ENCODE data around the gene PIMREG.

PIMREG gene, protein sequence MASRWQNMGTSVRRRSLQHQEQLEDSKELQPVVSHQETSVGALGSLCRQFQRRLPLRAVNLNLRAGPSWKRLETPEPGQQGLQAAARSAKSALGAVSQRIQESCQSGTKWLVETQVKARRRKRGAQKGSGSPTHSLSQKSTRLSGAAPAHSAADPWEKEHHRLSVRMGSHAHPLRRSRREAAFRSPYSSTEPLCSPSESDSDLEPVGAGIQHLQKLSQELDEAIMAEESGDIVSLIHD

DNA sequence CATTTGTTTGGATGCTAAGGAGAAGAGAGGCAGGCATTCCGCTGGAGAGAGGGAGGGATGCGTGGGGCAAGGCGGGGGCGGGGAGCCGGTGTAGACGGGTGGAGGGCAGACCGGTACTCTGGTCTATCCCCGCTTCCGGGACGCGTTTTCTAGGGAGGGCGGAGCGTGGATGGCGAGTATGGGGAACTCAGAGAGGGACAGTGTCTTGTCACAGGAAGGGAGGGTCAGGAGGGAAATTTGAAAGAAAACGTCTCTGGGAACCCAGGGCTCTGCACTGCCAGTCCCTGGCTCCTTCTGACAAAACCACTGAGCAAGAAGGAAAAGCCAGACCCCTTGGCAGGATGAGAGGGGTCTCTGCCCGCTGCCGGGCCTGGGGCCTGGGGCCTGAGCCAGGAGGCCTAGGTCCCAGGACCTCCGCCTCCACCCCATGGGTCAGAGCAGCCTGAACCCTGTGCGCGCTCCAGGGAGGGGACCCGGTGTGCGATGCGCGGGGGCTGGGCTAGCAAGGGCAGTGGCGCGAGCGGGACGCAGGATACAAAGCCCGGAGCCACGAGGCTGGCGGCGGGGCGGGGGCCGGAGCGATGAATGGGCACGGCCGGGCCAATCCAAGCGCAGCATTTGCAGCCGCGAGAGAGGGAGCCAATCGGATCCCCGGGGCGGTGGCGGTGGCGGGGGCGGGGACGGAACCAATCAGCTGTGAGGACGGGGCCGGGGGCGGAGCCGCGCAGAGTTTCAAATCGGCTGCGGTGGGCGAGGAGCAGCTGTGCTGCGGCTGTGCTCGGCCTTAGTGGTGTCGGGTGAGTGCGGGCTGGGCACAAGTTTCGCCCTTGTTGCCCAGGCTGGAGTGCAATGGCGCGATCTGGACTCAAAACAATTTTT is at the start of gene PIMREG:
PIMREG (plus strand) TSS at position 764 of the 879 bp plus-strand sequence. CDS start 656 bp downstream, outside the sequence.
- DNase-seq = peak; percentile 89

DNA sequence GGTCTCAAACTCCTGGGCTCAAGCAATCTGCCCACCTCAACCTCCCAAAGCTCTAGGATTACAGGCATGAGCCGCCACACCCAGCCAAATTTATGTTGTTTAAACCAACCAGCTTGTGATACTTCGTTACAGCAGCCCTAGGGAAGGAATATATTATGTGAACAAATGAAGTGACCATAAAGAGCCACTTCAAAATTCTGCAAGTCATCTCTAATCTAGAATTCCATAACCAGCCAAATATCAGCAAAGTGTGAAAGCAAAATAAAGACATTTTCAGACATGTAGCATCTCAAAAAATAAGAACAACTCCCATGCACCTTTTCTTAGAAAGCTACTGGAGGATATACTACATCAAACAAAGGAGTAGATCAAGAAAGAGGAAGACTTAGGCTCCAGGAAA is 45.3 kb upstream of the PIMREG start:
- no peak for DNase-seq

DNA sequence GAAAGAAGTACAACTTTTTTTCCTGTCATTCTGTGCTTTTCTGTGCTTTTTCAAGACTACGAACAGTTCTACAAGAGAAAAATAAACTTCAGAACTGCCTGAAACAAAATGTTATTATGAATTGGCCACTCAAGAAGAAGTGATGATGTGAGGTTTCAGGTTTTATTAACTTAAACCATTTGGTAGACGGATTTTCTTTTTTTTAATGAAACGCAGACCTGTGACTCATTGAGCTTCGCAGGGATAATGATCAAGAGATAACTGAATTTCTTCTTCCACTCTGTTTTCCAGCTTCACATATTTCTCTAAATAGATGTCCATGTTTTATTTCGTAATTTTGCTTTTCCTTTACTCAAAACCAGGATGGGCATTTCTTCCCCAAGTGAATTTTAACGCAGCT is 42.0 kb upstream of the PIMREG start:
- no peak for DNase-seq

DNA sequence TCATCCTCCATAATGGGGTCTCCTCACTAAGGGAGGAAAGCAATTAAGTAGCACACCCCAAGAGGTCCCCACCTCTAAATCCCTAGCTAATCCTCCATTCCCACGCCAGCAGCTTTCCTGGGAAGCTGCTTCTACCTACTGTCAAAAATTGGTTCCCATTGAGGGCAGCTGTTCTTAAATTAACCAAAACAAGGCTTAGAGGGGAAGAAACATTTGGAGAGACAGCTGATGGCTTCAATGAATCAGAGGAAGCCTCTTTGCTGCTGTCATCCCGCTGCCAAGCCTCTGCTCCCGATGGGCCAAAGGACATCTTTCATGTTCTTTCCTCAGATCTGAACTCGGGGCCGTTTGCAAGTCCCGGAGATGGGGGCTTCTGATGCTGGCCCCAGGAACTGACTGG is 36.0 kb upstream of the PIMREG start:
- no peak for DNase-seq

DNA sequence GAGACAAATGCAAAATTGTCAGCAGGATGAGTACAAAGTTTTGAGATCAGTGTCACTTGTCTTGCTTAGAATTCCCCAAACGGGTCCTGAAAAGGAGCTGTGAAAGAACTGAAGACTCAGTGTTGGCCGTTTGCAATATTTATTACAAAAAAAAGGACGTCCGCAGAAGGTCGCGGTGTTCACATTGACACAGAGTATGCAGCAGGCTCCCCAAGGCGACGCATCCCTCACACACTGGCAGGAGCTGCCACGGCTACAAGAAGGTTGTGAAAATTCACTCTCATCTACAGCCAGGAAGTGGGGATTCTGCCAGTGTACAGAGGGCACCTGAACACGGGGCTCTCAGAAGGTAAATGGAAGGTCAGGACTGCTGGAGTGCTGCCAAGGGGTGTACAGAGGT is 35.5 kb upstream of the PIMREG start:
- DNase-seq = no peak

DNA sequence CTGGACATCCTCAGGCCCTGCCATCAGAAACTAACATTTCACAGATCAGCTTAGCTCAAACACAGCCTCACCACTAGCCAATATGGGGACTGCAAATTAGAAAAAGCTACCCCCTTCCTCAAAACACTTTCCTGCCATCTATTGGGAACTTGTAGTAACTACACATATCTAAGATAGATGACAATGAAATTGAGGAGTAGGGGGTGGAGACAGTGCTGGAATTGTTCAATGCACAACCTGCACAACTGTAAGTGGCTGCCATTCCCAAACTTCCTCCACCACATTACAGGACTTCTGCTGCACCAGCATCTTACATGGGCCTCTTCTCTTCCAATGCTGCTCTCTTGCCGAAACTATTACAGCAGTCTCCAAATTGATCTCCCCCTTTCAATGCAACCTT is 31.2 kb upstream of the PIMREG start:
- no peak for DNase-seq

DNA sequence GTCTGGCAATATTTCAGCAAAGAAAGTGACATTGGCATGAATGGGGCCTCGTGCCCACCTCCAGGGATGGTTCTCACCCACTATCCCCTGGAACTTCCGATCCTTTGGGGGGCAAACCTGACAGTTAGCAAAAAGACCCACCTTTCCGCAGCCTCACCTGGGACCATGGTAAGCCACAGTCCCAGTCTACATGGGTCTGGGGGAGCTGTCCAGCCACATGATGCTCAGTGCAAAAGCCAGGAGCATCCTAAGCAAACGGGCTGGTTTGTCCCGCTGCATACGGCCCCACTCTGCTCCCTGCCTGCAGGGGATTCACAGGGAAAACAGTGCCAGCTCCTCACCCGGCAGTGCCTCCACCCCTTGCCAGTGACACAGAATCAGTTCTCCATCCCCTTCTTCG is 28.6 kb upstream of the PIMREG start:
- no peak for DNase-seq

DNA sequence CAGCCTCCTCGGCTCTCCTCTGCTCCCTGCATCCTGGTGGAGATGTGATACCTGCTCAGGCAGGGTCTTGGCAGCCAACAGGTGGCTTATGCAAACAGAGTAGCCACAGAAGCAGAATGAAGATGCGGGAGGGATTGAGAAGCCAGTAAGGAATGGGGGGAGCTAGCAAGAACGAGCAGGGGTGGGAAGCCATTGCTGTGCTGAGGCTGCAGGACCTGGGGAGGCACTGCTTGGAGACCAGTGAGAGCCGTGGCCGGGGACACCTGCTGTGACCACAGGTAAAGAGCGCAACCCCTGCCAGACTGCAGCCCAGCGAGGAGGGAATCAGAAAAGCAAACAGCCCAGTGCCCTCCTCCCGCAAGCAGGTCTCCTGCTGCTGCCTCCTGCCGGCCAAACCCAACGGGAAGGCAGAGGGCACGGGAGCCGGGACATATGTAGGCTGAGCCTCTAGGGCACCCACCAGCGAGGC is 24.0 kb upstream of the PIMREG start:
- DNase-seq = no peak

DNA sequence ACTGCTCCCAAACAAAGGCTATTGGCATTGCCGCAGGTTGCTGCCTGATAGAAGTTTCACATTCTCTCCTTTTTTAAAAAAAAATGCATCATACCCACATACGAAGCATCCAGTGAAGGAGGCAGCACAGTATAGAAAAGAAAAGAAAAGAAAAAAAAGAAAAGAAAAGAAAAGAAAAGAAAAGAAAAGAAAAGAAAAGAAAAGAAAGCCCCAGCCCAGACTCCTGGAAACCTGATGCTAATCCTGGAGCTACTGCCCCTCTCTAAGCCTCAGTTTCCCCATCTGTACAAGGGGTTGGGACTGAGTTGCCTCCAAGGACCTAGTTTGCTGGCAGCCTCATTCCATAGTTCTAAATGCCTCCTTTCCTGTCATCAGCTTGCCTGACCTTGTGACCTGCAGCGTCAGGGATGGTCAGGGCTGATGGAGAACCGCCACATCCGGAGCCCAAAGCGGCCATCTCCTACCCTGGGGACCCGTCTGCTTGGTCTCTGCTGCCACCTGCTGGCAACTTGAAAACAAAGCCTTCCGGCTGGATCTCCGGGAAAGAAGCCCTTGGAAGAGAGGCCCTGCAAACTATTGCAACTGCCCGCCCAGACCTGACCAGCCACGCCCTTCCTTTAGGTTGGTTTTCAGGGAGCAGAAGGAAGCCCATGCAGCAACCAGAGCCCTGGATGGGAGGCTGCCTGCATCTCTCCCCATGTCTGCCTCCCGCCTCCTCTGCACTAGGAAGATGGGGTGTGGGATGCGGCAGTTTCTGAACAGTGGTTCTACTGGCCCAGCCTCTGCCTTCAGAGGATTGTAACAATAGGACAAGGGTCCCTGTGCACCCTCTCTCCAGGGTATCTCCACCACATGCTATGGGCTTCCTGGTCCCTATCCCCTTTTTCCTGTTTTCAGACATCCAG is 22.3 kb upstream of the PIMREG start:
- peak; percentile 73 for DNase-seq

DNA sequence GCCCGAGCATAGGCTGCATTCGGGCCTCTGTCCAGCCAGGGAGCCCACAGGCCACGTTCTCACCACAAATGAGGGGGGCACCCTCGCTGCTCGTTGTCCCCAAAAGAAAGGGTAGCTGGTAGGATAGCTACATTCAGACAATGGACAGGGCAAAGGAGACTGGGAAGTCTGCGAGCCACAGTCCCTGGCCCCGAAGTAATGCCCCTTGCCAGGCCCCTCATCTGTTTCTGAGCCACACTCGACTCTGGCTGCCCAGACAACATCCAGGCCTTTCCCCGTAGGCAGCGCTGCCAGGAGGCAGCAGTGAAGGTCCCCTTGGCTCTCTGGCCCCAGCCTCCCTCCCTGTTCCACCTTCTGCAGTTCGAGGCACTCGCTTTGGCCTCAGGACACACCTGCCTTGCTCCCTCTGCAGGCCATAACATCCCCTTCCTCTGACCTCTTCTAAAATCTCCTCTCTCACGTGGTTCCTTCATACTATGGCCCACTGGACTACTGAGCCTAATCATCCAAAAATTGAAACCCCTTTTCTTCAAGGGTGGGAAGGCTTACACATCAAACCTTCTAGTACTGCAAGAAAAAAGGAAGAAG is 21.5 kb upstream of the PIMREG start:
- no peak for DNase-seq

DNA sequence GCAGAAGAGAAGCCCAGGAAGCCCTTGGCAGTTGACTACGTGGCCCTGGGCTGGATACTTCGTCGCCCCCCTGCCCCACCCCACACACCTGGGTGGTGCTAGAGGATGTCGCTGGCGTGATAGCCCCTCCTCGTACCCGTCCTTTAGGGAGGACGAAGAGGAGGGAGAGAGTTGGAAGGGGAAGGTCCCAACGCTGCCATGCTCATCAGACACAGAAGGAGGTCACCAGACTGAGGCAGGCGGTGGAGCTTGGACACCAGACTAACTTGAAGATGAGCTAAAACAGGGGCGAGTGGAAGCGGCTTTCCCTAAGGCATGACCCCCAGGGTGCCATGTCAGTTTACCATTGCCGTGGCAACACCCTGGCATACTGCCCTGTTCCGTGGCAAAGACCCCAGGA is 20.3 kb upstream of the PIMREG start:
- DNase-seq = no peak

DNA sequence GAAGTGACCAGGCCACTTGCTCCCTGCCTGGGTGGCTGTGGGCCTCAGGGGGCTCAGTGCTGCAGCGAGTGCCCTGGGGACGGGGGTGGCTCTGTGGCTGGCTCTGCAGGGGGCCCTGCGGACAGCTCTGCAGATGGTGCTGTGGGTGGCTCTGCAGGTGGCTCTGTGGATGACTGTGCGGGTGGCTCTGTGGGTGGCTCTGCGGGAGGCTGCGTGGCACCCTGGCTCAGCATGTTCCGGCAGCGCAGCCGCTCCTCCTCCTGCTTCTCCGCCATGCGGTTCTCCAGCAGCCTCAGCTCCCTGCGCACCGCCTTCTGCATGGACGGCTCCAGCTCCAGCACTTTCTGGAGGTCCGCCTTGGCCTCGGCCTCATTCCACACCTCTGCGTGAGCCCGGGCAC is 18.8 kb upstream of the PIMREG start:
- no peak for DNase-seq

DNA sequence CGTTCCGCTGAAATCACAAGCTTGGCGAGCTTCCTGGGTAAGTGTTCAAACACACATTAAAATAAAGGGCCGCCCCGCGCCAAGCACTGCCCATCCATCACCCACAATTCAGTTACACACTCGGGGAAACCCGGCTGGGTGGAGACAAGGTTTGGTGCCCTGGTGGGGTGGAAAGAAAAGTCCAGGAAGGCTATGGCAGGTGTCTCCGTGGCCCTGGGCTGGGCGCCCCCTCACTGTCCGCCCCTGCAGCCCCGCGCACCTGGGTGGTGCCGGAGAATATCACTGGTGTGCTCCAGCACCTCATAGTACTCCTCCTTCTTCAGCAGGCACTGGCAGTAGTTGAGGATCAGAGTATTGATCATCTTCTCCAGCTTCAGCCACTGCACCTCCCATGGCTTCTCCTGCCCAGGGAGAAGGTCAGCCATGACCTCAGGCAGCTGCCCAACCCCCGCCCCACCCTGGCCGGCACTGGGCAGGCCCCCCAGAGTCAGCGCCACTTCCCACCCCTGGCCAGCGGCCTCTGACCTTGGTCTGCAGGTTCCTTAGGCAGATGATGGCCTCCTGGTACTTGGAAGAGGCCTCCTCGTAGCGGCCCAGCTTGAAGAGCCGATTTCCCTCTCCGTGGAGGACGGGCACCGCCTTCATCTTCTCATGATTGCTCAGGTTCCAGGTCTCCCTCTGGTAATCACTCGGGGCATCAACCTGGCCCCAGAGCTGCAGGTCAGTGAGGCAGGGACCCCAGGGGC is 17.7 kb upstream of the PIMREG start:
- no peak for DNase-seq

DNA sequence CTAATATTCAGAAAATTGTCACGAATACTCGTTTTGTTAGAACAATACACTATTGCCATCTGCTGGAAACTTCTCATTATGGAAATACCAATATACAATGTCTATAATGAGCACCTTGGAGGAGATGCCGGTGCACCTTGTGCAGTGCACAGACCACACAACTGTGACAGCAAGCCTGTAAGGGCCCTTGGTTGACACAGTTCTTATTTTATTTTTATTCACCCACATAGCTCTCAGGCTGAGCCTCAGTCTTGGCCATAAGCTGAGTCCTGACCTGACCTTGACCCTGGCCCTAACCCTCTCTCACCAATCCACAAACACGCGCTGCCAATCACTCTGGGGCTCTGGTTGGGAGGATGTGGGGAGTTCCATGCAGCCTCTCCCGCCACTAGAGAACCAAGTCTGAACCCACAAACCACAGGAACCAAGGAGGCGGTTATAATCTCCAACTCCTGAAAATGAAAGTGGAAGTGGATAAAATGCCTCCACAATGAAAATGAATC is 16.9 kb upstream of the PIMREG start:
- DNase-seq = peak; percentile 25

DNA sequence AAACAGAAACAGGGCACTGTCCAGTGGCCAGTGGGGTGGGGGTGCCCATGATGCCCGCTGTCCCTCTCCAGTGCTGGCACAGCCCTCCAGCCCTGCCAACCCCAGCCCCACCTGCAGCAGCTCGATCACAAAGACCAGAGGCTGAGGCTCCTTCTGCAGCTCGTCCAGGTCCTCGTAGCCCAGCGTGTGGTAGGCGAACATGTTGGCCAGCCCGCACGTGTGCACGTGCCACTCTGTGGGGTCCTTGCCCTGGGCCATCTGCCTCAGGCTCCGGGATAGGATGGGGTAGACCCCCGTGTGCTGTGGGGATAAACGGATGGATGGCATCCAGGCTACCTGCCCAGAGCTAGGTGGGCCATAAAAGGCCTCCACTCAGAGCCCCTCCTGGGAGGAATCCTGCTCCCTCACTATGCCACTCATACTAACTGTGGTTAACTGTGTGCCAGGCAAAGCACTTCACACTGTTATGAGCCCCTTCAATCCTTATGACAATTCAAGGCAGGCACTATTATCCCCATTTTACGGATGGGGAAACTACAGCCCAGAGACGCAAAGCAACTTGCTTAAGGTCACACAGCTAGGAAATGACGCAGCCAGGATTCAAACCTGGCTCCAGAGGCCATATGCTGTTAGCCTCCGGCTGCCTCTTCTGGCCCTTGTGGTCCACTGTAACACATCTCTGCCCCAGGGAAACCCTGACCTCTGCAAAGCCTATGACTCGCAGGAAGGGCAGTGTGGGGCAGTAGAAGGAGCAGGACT is 15.9 kb upstream of the PIMREG start:
- DNase-seq = no peak

DNA sequence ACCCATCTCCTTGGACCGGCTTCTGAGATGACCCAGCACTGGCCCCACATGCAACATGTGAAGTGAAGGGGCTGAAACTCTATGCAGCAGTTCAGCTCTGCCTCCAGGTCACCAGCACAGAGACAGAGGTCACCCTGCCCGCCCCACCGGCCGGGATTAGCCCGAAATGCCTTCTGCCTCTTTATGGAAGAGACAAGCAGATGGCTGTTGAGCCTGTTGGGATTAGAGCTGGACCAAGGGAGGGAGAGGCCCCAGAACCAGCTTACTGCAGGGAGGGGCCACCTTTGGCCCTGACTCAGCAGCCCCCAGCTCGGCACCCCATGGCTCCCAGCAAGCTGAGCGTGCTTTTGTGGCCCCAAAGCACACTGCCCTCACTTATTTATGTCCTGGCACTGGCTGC is 15.0 kb upstream of the PIMREG start:
- DNase-seq = no peak

DNA sequence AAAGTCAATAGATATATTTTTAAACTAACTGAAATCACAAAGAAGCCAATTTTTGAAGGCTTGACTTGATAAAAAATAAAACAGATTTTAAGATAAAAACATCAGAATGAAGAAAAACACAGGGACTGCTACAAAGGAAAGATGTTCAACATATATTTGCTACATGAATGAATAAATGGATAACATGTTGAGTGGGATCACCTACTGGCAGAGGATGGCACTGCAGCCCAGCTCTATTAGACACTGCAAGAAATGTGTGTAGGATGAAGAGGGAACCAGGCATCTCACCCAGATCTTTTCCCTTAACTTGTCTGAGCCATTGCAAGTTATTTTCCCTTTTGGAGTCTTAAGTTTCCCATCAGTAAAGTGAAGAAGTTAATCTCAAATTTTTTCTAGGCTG is 13.5 kb upstream of the PIMREG start:
- no peak for DNase-seq

DNA sequence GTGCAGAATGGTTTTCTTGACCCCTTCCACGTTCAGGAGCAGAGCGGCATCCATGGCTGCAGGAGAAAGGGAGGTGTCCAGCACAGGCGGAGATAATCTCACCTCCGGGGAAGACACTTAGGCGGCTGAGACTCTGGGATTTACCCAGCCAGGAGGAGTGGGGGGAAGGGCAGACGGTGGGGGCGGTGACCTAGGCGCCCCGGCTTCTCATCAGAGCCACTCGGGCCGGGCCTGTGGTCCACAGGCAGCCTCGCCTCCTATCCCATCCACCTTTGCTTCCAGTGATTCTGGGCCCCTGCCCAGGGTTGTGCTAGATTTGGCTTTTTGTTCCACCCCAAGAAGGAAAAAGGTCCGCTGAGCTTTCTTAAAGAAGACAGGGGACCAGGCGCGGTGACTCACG is 9.2 kb upstream of the PIMREG start, which contains the start of gene AIPL1:
AIPL1 (minus strand) TSS at position 71 of the 400 bp plus-strand sequence; CDS start at position 54, 17 bp downstream.
- DNase-seq = no peak

DNA sequence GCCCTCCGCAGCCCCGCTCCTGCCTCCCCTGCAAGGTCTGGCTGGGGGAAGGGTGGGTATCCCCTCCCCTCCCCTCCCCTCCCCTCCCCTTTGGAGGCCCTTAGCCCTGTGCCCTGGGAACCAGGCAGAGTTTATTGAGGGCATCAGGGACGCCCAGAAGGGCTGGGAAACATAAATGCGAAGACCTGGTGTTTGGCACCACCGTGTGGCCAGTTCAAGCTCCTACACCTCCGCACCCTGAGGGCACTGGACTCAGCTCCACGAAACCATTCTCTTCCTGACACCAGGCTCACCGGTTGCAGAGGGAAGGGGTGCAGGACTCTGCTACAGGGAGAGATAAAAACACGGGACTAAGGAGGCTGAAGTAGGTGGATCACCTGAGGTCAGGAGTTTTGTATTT is 8.3 kb upstream of the PIMREG start:
- DNase-seq = peak; percentile 62

DNA sequence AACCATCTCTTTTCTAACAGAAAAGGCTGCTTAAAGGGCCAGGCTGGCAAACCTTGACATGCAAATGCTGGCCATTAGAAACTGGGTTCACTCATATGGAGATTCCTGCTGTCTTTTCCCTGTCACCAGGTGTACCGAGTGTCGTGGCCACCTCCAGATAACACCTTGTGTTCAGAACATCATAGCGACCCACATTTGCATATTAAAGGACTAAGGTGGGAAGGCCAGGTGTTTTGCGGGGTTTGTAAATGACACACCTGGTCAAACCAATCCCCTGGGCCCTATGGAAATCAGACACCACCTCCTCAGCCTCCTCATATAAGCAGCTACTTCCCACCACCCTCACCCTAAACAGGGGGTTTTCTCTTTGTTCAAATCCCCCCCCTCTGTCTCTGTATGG is 6.8 kb upstream of the PIMREG start:
- DNase-seq = no peak

DNA sequence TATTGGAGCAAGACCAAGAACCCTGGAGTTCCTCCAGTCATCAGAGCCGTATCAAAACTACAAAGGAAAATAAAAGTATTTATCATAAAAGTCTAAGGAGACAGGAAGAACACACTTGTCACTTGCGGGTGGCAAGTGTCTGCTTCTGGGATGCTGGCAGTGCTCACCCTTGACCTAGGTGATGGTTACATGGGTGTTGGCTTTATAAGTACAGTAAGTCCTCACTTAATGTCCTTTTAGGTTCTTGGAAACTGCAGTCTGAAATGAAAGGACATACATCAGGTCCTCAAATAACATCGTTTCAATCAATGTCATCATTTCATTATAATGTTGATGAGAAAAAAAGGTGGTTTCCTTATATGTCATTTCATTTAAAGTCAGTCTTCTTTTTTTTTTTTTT is 6.3 kb upstream of the PIMREG start:
- no peak for DNase-seq
